Mesendoderm (in vitro differentiated cells): ENCODE data around the gene PRKN.
A peak's percentile ranks its signal among the peaks of the same experiment; 100 is the strongest.

ENCODE experiments used
- DNase-seq: peaks from one replicate; pipeline ENCODE4 v3.0.0; 2013
- H2AK5ac ChIP-seq: 2 replicates; pipeline ENCODE4 v1.6.1; 2013; ENCODE audit warnings: low read length, inconsistent platforms
- H2BK120ac ChIP-seq: 2 replicates; pipeline ENCODE4 v1.6.1; 2013; ENCODE audit warnings: low read depth, mild to moderate bottlenecking, low read length, moderate library complexity, mixed read lengths
- H2BK15ac ChIP-seq: replicated peaks from 2 replicates; pipeline ENCODE4 v1.6.1; 2013; ENCODE audit warnings: low read depth, mild to moderate bottlenecking, moderate library complexity
- H2BK5ac ChIP-seq: 2 replicates; pipeline ENCODE4 v1.6.1; 2013; ENCODE audit warnings: low read length, inconsistent platforms
- H3K18ac ChIP-seq: 2 replicates; pipeline ENCODE4 v1.6.1; 2013; ENCODE audit warnings: mild to moderate bottlenecking, low read length, mixed read lengths
- H3K23ac ChIP-seq: one replicate; pipeline ENCODE4 v1.6.1; 2013; ENCODE audit warnings: low read length
- H3K27ac ChIP-seq: 2 replicates; pipeline ENCODE4 v1.5.1; 2013; ENCODE audit warnings: low read depth, mild to moderate bottlenecking, inconsistent platforms, low read length, moderate library complexity
- H3K27me3 ChIP-seq: 2 replicates; pipeline ENCODE4 v1.6.1; 2013; ENCODE audit warnings: low read length, control low read depth, mild to moderate bottlenecking, inconsistent platforms; ENCODE audit not compliant: insufficient read depth, poor library complexity
- H3K36me3 ChIP-seq: 2 replicates; pipeline ENCODE4 v1.6.1; 2013; ENCODE audit warnings: low read length, inconsistent platforms; ENCODE audit not compliant: control insufficient read depth, insufficient read depth
- H3K4ac ChIP-seq: one replicate; pipeline ENCODE4 v1.6.1; 2013; ENCODE audit warnings: low read depth, mild to moderate bottlenecking, low read length, moderate library complexity
- H3K4me1 ChIP-seq: 2 replicates; pipeline ENCODE4 v1.6.1; 2013; ENCODE audit warnings: low read depth, low read length, inconsistent platforms; ENCODE audit not compliant: control insufficient read depth
- H3K4me2 ChIP-seq: 2 replicates; pipeline ENCODE4 v1.6.1; 2013; ENCODE audit warnings: low read length
- H3K4me3 ChIP-seq: 2 replicates; pipeline ENCODE4 v1.5.1; 2013; ENCODE audit warnings: mild to moderate bottlenecking, low read length
- H3K56ac ChIP-seq: one replicate; pipeline ENCODE4 v1.6.1; 2013; ENCODE audit warnings: low read length
- H3K79me1 ChIP-seq: 2 replicates; pipeline ENCODE4 v1.6.1; 2013; ENCODE audit warnings: low read length, inconsistent platforms
- H3K79me2 ChIP-seq: 2 replicates; pipeline ENCODE4 v1.6.1; 2013; ENCODE audit warnings: mild to moderate bottlenecking, low read length; ENCODE audit not compliant: control insufficient read depth, insufficient read depth
- H3K9ac ChIP-seq: 2 replicates; pipeline ENCODE4 v1.6.1; 2013; ENCODE audit warnings: low read length, inconsistent platforms
- H4K5ac ChIP-seq: one replicate; pipeline ENCODE4 v1.6.1; 2013; ENCODE audit warnings: low read length
- H4K8ac ChIP-seq: one replicate; pipeline ENCODE4 v1.6.1; 2013; ENCODE audit warnings: low read depth, mild to moderate bottlenecking, control low read depth, low read length, moderate library complexity
- WGBS: extraction: QIAGEN DNeasy Blood & Tissue Kit; methylation state at CpG from one replicate; pipeline ENCODE4 v1.1.7; 2013; ENCODE audit warnings: low lambda C conversion rate, missing lambda C conversion rate; ENCODE audit not compliant: insufficient coverage; ENCODE audit errors: extremely low coverage; 5-methylcytosine and 5-hydroxymethylcytosine counted together

The PRKN gene

DNA sequence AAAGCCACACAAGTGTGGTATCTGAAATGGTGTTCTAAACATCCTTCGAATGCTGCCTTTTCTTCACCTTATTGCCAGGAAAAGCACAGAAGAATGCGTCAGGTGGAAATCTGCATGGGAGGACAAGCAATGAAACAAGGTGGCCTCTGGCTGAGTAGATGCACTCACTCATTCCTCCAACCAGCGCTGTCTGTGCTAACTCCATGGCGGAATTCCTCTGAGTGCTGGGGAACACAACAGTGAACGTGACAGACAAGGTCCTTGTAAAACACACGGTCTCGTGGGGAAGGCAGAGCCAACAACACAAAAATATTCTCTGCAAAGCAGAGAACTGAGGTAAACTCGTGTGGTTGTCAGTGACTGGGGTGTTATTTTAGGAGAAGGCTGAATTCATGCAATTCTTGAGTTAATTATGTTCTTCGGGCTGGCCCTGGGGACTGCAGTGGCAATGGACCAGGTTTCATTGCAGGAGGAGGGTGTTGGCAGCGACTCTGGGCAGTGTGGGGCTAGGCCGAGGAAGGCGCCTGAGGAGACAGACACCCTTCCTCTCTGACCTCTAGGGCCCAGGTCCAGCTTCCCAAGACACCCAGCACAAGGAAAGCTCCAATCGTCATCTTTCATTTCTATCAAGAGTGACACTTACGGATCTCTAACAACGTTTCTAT is 339.7 kb downstream of the PRKN start:
- no peak overlapping the region for H3K4ac ChIP-seq
- no peak overlapping the region for H2BK120ac ChIP-seq
- no peak overlapping the region for H3K18ac ChIP-seq
- no peak overlapping the region for H3K4me2 ChIP-seq
- no peak overlapping the region for H3K4me3 ChIP-seq
- H2AK5ac ChIP-seq = no peak overlapping the region
- no peaks in the 10 kb centered on the region for H3K4me1 ChIP-seq
- WGBS = no CpG with 5 or more reads among the region's 15 CpGs
- no peak overlapping the region for H2BK15ac ChIP-seq
- no peak overlapping the region for H3K27ac ChIP-seq
- no peaks in the 10 kb centered on the region for H3K79me1 ChIP-seq
- H3K27me3 ChIP-seq = no peaks in the 10 kb centered on the region
- H3K9ac ChIP-seq = no peak overlapping the region
- DNase-seq = peak; percentile 20
- no peak overlapping the region for H2BK5ac ChIP-seq
- H3K79me2 ChIP-seq = no peaks in the 10 kb centered on the region
- H3K36me3 ChIP-seq = no peaks in the 10 kb centered on the region
- H4K5ac ChIP-seq = no peak overlapping the region
- H4K8ac ChIP-seq = no peak overlapping the region
- no peak overlapping the region for H3K23ac ChIP-seq
- H3K56ac ChIP-seq = no peak overlapping the region

GRCh38 chr6:162385980-162386379 is 341.6 kb downstream of the PRKN start:
- Histone ChIP-seq H3K79me2 (no peaks in the 10 kb centered on the region), H3K27me3 (no peaks in the 10 kb centered on the region), H4K8ac (no peak overlapping the region), H2BK120ac (no peak overlapping the region), H2BK5ac (no peak overlapping the region), H3K4me1 (no peaks in the 10 kb centered on the region), H3K18ac (no peak overlapping the region), H3K56ac (no peak overlapping the region), H2BK15ac (no peak overlapping the region), H3K36me3 (no peaks in the 10 kb centered on the region), H3K9ac (no peak overlapping the region), H3K79me1 (no peaks in the 10 kb centered on the region), H3K23ac (no peak overlapping the region), H4K5ac (no peak overlapping the region), H3K4ac (no peak overlapping the region), H3K27ac (no peak overlapping the region), H2AK5ac (no peak overlapping the region), H3K4me2 (no peak overlapping the region), H3K4me3 (no peak overlapping the region)
- DNase-seq = no peak
- no CpG with 5 or more reads among the region's 4 CpGs for WGBS

DNA sequence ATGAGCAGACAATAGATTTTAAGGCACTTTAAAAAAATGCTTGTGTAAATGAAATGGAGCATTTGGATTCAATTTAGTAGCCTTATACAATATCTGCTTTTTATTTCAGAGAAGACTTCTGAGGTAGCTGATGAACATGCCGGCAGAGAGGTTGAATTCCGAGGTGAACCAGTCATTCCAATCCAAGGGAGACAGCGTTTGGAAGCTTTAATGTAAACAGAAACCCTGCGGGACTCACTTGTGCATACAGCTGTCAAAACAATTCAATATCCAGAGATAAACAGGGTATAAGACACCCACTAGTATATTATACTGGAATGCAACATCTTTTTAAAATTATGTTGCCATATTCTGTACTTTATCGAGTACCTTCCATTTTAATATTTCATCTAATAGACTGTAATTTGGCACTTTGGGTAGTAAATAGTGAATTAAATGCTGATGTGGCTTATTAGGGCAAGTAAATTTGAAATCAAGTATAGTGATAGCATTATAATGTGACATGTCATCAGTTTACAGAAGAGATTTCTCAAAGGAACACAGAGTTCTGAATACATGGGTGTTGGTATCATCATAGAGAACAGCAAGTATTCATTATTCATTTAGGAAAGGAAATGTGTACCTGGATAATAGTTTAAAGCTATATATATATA is 347.7 kb downstream of the PRKN start:
- H3K56ac ChIP-seq = no peak overlapping the region
- H2BK15ac ChIP-seq = no peak overlapping the region
- no peaks in the 10 kb centered on the region for H3K79me2 ChIP-seq
- no peaks in the 10 kb centered on the region for H3K36me3 ChIP-seq
- no peak overlapping the region for H3K27ac ChIP-seq
- H3K18ac ChIP-seq = no peak overlapping the region
- no peak overlapping the region for H4K8ac ChIP-seq
- H3K9ac ChIP-seq = no peak overlapping the region
- no peaks in the 10 kb centered on the region for H3K27me3 ChIP-seq
- no peak overlapping the region for H2BK5ac ChIP-seq
- H3K4me1 ChIP-seq = no peaks in the 10 kb centered on the region
- H3K23ac ChIP-seq = no peak overlapping the region
- no peak overlapping the region for H3K4me3 ChIP-seq
- H3K4me2 ChIP-seq = no peak overlapping the region
- H4K5ac ChIP-seq = no peak overlapping the region
- H3K4ac ChIP-seq = no peak overlapping the region
- H3K79me1 ChIP-seq = no peaks in the 10 kb centered on the region
- DNase-seq = no peak
- WGBS = no CpG with 5 or more reads among the region's 5 CpGs
- H2AK5ac ChIP-seq = no peak overlapping the region
- no peak overlapping the region for H2BK120ac ChIP-seq

DNA sequence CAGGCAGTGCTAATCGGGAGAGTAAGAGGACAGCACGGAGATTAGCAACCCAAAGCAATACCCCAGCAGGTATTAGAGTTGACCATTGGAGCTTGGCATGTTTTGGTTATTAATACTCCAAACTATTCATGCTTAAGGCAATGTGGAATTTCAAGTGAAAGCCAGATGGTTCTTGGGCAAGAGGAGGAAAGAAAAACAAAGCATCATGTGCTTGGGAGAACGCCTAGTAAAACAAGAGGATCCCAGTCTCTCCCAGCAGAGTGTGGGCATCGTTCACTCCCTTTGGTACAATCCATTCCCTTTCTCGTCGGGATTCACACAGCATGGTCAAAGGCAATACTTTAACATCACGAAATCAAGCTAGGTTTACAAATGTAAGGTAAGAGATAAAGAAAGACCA is 349.8 kb downstream of the PRKN start:
- Histone ChIP-seq H3K18ac (no peak overlapping the region), H4K8ac (no peak overlapping the region), H3K4me1 (no peaks in the 10 kb centered on the region), H3K36me3 (no peaks in the 10 kb centered on the region), H3K79me2 (no peaks in the 10 kb centered on the region), H3K23ac (no peak overlapping the region), H2AK5ac (no peak overlapping the region), H2BK15ac (no peak overlapping the region), H3K9ac (no peak overlapping the region), H3K27ac (no peak overlapping the region), H3K27me3 (no peaks in the 10 kb centered on the region), H3K79me1 (no peaks in the 10 kb centered on the region), H4K5ac (no peak overlapping the region), H2BK5ac (no peak overlapping the region), H3K4me3 (no peak overlapping the region), H2BK120ac (no peak overlapping the region), H3K4me2 (no peak overlapping the region), H3K56ac (no peak overlapping the region), H3K4ac (no peak overlapping the region)
- WGBS = no CpG with 5 or more reads among the region's 7 CpGs
- DNase-seq = no peak

DNA sequence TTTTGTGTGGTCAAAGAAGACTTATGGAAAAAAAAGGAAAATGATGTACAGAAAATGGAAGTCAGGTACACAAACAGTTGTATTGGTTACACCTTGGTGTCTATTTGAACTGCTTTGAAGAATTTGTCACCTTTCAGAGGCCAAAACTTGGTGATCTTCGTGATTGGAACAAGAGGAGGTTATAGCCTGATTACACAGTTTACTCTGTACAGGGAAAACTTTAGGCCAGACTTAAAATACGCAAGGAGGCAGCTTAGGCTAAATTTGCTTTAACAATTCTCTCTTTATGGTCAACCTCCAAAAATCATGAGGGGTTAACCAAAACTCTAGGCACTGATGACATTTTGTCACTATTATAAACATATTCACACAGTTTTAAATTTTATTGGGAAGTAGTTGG is 353.7 kb downstream of the PRKN start:
- Histone ChIP-seq H3K27me3 (no peaks in the 10 kb centered on the region), H3K56ac (no peak overlapping the region), H3K4me3 (no peak overlapping the region), H2AK5ac (no peak overlapping the region), H4K8ac (no peak overlapping the region), H3K4me2 (no peak overlapping the region), H2BK5ac (no peak overlapping the region), H3K4me1 (no peaks in the 10 kb centered on the region), H3K18ac (no peak overlapping the region), H3K79me2 (no peaks in the 10 kb centered on the region), H3K23ac (no peak overlapping the region), H4K5ac (no peak overlapping the region), H3K4ac (no peak overlapping the region), H3K79me1 (no peaks in the 10 kb centered on the region), H2BK15ac (no peak overlapping the region), H3K27ac (no peak overlapping the region), H3K9ac (no peak overlapping the region), H3K36me3 (no peaks in the 10 kb centered on the region), H2BK120ac (no peak overlapping the region)
- DNase-seq = no peak
- WGBS = no CpG with 5 or more reads among the region's 2 CpGs

DNA sequence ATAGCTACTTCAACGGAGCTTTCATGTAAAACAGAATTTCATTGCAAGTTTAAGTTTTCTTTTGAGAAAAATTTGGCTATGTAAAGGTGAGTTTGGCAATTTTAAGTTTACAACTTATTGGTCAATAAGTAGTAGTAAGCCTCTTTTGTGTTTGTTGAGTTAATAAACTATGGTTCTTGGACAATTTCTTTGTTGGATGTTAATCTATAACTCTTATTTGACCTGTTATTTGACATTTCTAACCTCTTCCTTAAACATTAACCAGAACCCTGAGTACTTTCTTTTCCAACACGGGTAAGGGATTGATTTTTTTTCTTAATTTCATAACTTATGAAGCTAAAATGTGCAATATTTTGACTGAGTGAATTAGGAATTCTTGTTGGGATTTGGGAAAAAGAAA is 354.4 kb downstream of the PRKN start:
- Histone ChIP-seq H3K36me3 (no peaks in the 10 kb centered on the region), H3K4ac (no peak overlapping the region), H3K79me1 (no peaks in the 10 kb centered on the region), H2BK120ac (no peak overlapping the region), H3K4me2 (no peak overlapping the region), H2AK5ac (no peak overlapping the region), H4K8ac (no peak overlapping the region), H3K27ac (no peak overlapping the region), H3K4me1 (no peaks in the 10 kb centered on the region), H3K79me2 (no peaks in the 10 kb centered on the region), H3K9ac (no peak overlapping the region), H3K23ac (no peak overlapping the region), H3K18ac (no peak overlapping the region), H4K5ac (no peak overlapping the region), H3K56ac (no peak overlapping the region), H3K27me3 (no peaks in the 10 kb centered on the region), H3K4me3 (no peak overlapping the region), H2BK5ac (no peak overlapping the region), H2BK15ac (no peak overlapping the region)
- DNase-seq = no peak
- no CpG with 5 or more reads among the region's 2 CpGs for whole genome bisulfite sequencing
